GM15510 (cell line): ENCODE results near the gene PRG3.

Experiments used
- POLR2A ChIP-seq: IDR thresholded peaks from 3 replicates; pipeline ENCODE4 v1.6.1; 2011; ENCODE audit warnings: borderline replicate concordance; ENCODE audit not compliant: insufficient read length; ENCODE audit errors: extremely low read depth

Gene PRG3

GRCh38 chr11:57417056-57417455, 36.1 kb upstream of the PRG3 start:
- TF ChIP-seq POLR2A = no peak

- no peak for TF ChIP-seq POLR2A
Observed at GRCh38 chr11:57416436-57416835, 35.5 kb upstream of the PRG3 start.

GRCh38 chr11:57414612-57415212, 33.8 kb upstream of the PRG3 start:
- no peak for TF ChIP-seq POLR2A

- no peak for TF ChIP-seq POLR2A
Observed at GRCh38 chr11:57413681-57414080, 32.7 kb upstream of the PRG3 start.

- no peak for TF ChIP-seq POLR2A
Observed at GRCh38 chr11:57410287-57410686, 29.3 kb upstream of the PRG3 start.

GRCh38 chr11:57409321-57410100, 28.6 kb upstream of the PRG3 start:
- TF ChIP-seq POLR2A = no peak

- no peak for TF ChIP-seq POLR2A
Observed at GRCh38 chr11:57408771-57409170, 27.8 kb upstream of the PRG3 start.

GRCh38 chr11:57407941-57408475, 27.1 kb upstream of the PRG3 start:
- TF ChIP-seq POLR2A = no peak

GRCh38 chr11:57407010-57407920, 26.3 kb upstream of the PRG3 start:
- no peak for TF ChIP-seq POLR2A

- no peak for TF ChIP-seq POLR2A
Observed at GRCh38 chr11:57406337-57406904, 25.5 kb upstream of the PRG3 start.

- peak; percentile 15 for TF ChIP-seq POLR2A
Observed at GRCh38 chr11:57405271-57405860, 24.4 kb upstream of the PRG3 start.

GRCh38 chr11:57403802-57404147, 22.8 kb upstream of the PRG3 start:
- no peak for TF ChIP-seq POLR2A

- no peak for TF ChIP-seq POLR2A
Observed at GRCh38 chr11:57402188-57403002, 21.4 kb upstream of the PRG3 start.
